ENCODE measurements around the gene TSNAXIP1.

Gene TSNAXIP1

DNA sequence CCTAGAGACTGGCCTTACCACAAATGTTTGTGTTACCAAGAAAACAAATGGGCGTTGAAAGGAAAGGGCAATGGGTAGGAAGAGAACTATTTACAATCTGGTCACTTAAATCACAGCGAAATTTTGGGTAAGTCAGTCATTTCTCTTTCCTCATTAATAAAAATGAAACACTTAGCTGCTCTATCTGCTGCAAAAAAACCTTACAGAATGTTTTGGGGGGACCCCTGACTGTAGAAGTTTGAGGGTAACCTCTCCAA, 39.3 kb downstream of the TSNAXIP1 start:
- peak overlapping the region; percentile 83 for H3K4me3 ChIP-seq (ENCODE audit: low read depth, low read length)
- no peak overlapping the region for H3K9ac ChIP-seq
- H3K27ac ChIP-seq: peak overlapping the region; percentile 88
- peaks cover 22% of the 10 kb centered on the region for H3K4me1 ChIP-seq
- peak overlapping the region; percentile 94 for H2AFZ ChIP-seq
- peaks cover 41% of the 10 kb centered on the region for H3K79me2 ChIP-seq
- H3K9me3 ChIP-seq (ENCODE audit: control insufficient read depth, low read length): no peaks in the 10 kb centered on the region
- no peak for TF ChIP-seq CTCF (IDR thresholded peaks at IDR 0.05)
- no peaks in the 10 kb centered on the region for H3K27me3 ChIP-seq (ENCODE audit: control insufficient read depth, insufficient read depth, low read length)
- H3K36me3 ChIP-seq (ENCODE audit: control insufficient read depth, insufficient read depth, low read length): no peaks in the 10 kb centered on the region
- H3K4me2 ChIP-seq (ENCODE audit: low read length): peak overlapping the region; percentile 96

DNA sequence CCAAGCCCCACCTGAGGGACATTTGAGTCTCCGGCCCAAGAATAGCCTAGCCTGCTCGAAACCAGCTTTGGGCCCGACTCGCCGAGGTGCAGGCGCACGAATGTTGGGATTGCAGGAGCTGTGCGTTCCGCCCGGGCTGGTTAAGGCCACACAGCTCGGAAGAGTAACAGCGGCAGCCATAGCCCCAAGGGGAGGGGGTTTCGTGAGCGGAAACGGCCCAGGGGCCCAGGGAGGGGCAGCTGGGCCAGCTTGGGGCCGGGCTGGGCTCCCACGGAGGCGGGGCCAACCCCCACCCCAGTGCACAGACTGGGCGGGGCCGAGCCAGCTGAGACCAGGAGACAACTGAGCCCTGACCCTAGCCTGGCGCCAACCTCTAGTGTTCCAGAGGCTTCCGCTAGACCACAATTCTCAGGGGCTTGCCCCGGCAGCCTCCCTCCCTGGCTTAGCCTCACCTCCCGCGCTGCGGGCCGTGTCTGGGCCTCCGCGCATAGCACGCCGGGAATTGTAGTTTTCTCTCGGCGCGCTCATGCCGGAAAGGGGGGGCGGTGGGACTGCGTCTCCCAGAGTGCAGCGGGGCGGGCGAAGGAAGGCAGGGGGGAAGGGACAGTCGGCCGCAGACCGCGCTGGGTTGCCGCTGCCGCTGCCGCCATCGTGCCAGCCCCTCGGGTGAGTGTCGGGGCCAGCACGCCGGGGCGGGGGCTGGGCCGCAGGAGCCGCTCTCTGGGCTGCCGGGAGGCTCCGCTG, 39.8 kb downstream of the TSNAXIP1 start, which contains the start of gene NUTF2:
TSS of gene NUTF2 (plus strand) at position 614 of the 744 bp plus-strand sequence. CDS start 18,198 bp downstream, outside the sequence.
- Histone ChIP-seq H3K4me3 (ENCODE audit: low read depth, low read length) (peak within 1 kb of the TSS; percentile 83), H3K27ac (peak within 1 kb of the TSS; percentile 88), H3K27me3 (ENCODE audit: control insufficient read depth, insufficient read depth, low read length) (no peaks in the 10 kb centered on the region), H3K4me1 (peaks cover 22% of the 10 kb centered on the region), H3K4me2 (ENCODE audit: low read length) (peak within 1 kb of the TSS; percentile 96), H2AFZ (peak within 1 kb of the TSS; percentile 94), H3K9ac (peak within 1 kb of the TSS; percentile 32), H3K9me3 (ENCODE audit: control insufficient read depth, low read length) (no peaks in the 10 kb centered on the region), H3K79me2 (peaks cover 44% of the 10 kb centered on the region), H3K36me3 (ENCODE audit: control insufficient read depth, insufficient read depth, low read length) (no peaks in the 10 kb centered on the region)
- TF ChIP-seq CTCF (IDR thresholded peaks at IDR 0.05): no peak

DNA sequence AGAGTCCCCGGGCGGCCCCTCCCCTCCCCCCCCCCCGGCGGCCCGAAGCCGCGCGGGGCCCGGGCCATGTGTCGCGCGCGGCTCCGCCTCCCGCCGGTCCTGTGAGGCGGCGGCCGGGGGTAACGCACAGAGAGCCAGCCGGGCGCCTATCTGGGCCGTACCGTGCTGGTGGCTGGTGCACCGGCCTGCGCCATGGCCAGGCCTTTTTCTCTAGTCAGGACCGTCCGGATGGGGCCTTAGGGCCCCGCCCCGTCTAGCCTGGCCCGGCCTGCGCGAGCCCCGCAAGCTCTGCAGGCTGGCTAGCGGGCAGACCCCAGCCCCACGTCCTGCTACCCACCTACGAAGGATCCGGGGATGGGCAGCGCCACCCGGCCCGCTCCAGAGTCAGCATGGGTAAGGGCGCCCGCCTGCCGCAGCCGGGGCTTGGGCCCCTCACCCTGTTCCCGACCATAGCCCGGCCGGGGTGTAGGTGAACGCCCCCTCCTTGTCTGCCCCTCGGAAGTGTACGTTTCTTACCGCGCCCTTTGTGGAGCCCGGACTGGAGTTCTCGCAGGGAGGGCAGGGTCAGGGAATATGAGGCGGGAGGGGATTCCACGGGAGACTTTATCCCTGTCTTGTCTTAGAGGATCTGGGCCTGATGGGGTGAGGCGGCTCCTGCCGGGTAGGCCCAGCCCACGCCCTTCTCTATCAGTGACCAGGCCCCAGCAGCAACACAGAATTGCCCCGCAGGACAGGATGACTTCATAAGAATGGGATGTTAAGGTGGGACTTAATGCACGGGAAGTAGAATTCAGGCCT, 40.6 kb downstream of the TSNAXIP1 start, which contains the start of gene CENPT:
TSS of gene CENPT (minus strand) at position 630 of the 798 bp plus-strand sequence. CDS start 13,834 bp downstream, outside the sequence.
- no peak for TF ChIP-seq CTCF (IDR thresholded peaks at IDR 0.05)
- peaks cover 20% of the 10 kb centered on the region for H3K4me1 ChIP-seq
- no peaks in the 10 kb centered on the region for H3K27me3 ChIP-seq (ENCODE audit: control insufficient read depth, insufficient read depth, low read length)
- no peaks in the 10 kb centered on the region for H3K9me3 ChIP-seq (ENCODE audit: control insufficient read depth, low read length)
- H3K79me2 ChIP-seq: peaks cover 50% of the 10 kb centered on the region
- H3K36me3 ChIP-seq (ENCODE audit: control insufficient read depth, insufficient read depth, low read length): no peaks in the 10 kb centered on the region
- H2AFZ ChIP-seq: peak within 1 kb of the TSS; percentile 94
- peak within 1 kb of the TSS; percentile 88 for H3K27ac ChIP-seq
- peak within 1 kb of the TSS; percentile 96 for H3K4me2 ChIP-seq (ENCODE audit: low read length)
- peak within 1 kb of the TSS; percentile 83 for H3K4me3 ChIP-seq (ENCODE audit: low read depth, low read length)
- peak within 1 kb of the TSS; percentile 32 for H3K9ac ChIP-seq

- TF ChIP-seq CTCF (IDR thresholded peaks at IDR 0.05): no peak
Observed at GRCh38 chr16:67848118-67848517, 41.4 kb downstream of the TSNAXIP1 start.

More at GRCh38 chr16:67848118-67848517, 41.4 kb downstream of the TSNAXIP1 start:
- H3K27me3 ChIP-seq (ENCODE audit: control insufficient read depth, insufficient read depth, low read length): no peaks in the 10 kb centered on the region
- H3K36me3 ChIP-seq (ENCODE audit: control insufficient read depth, insufficient read depth, low read length): no peaks in the 10 kb centered on the region
- no peak overlapping the region for H3K9ac ChIP-seq
- no peak overlapping the region for H3K27ac ChIP-seq
- no peaks in the 10 kb centered on the region for H3K9me3 ChIP-seq (ENCODE audit: control insufficient read depth, low read length)
- H3K79me2 ChIP-seq: peaks cover 56% of the 10 kb centered on the region
- H3K4me3 ChIP-seq (ENCODE audit: low read depth, low read length): peak overlapping the region; percentile 83
- H2AFZ ChIP-seq: no peak overlapping the region
- H3K4me2 ChIP-seq (ENCODE audit: low read length): peak overlapping the region; percentile 96
- H3K4me1 ChIP-seq: peaks cover 20% of the 10 kb centered on the region
